Calu3 (cell line): ENCODE results near the gene AP2M1. TPM values are rescaled to one million over a fixed set of nuclear protein-coding genes. Genes with fewer than 3 reads are reported as not detected.

Source experiments
- BruUV-seq: library from RNA; stranded (reverse); fragments of 400-500 nt; replicated peaks from 2 replicates; lab custom pipeline; 2021; lab: Mats Ljungman, UMichigan
- CTCF ChIA-PET: fragments of 300-600 bp; sonication (Branson Sonifier 250); formaldehyde crosslinking; loops from one replicate; lab custom pipeline; 2022; ENCODE audit warnings: antibody characterized with exemption; lab: Charles Lee
- DNase-seq: peaks from one replicate; pipeline ENCODE4 v3.0.0; 2022
- H3K27ac Mint-ChIP-seq: one replicate; pipeline ENCODE4 v1.8.0; 2022; ENCODE audit warnings: mixed read lengths; ENCODE audit not compliant: unreplicated experiment
- H3K27me3 Mint-ChIP-seq: one replicate; pipeline ENCODE4 v1.8.0; 2022; ENCODE audit warnings: mixed read lengths; ENCODE audit not compliant: unreplicated experiment
- H3K36me3 Mint-ChIP-seq: one replicate; pipeline ENCODE4 v1.8.0; 2022; ENCODE audit warnings: mild to moderate bottlenecking, moderate library complexity, mixed read lengths; ENCODE audit not compliant: insufficient read depth, unreplicated experiment
- H3K4me1 Mint-ChIP-seq: one replicate; pipeline ENCODE4 v1.8.0; 2022; ENCODE audit warnings: mild to moderate bottlenecking, low read depth, mixed read lengths; ENCODE audit not compliant: unreplicated experiment
- H3K4me3 Mint-ChIP-seq: one replicate; pipeline ENCODE4 v1.8.0; 2022; ENCODE audit warnings: mild to moderate bottlenecking, low read depth, moderate library complexity, mixed read lengths; ENCODE audit not compliant: unreplicated experiment
- H3K9me3 Mint-ChIP-seq: one replicate; pipeline ENCODE4 v1.8.0; 2022; ENCODE audit warnings: low read depth, mixed read lengths; ENCODE audit not compliant: unreplicated experiment
- intact Hi-C: fragments of 100-400 bp; cut with micrococcal nuclease; formaldehyde crosslinking; loops from one replicate; pipeline ENCODE4 v1.10.0; 2022; ENCODE audit not compliant: unreplicated experiment
- total RNA-seq: library from RNA; stranded (reverse); gene quantifications from 2 replicates; pipeline ENCODE4 v1.2.3, GENCODE V29; 2022
- TF ChIP-seq, protein P1 (sequence below): fragments of 200-600 bp; IDR thresholded peaks from one replicate; pipeline ENCODE4 v1.8.0; 2022; ENCODE audit warnings: antibody characterized with exemption; ENCODE audit not compliant: unreplicated experiment

The AP2M1 gene
- total RNA-seq, 1 experiment from 2014 or later, result 401 TPM

DNA sequence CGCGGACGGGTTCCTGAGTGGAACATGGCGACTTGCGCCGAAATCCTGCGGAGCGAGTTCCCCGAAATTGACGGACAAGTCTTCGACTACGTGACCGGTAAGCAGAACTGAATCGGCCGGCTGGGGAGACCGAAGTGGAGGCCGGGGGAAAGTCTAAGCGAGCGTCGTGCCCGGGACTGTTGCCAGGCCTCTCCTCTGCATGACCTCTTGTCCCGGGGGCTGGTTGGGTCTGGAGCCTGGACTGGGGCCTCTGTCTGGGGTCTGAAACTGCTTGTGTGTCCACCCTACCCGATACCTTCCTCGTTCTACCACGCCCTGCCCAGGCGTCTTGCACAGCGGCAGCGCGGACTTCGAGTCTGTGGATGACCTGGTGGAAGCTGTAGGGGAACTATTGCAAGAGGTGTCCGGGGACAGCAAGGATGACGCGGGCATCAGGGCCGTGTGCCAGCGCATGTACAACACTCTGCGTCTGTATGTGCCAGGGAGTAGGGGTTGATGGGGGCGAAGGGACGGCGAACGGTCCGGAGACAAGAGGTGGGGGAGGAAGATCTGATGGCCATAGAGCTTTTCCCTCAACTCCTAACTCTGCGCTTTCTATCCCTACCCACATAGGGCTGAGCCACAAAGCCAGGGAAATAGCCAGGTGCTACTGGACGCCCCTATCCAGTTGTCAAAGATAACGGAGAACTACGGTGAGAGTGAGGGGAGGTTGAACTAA is 11.7 kb downstream of the AP2M1 start, which contains the start of gene ABCF3:
Gene ABCF3, plus strand, starts transcription at position 16 of the 718 bp plus-strand sequence. Its CDS starts 9 bp downstream, at position 25.
- Mint-ChIP-seq H3K36me3 (peaks cover 68% of the 10 kb centered on the region), H3K4me3 (peak within 1 kb of the TSS; percentile 100), H3K27me3 (no peaks in the 10 kb centered on the region), H3K4me1 (peaks cover 27% of the 10 kb centered on the region), H3K27ac (peak within 1 kb of the TSS; percentile 96), H3K9me3 (no peaks in the 10 kb centered on the region)
- intact Hi-C loops, result loop anchor here (2.0 kb wide), 2 partner anchors 48 to 52 kb away; partner anchors contain the start of gene EIF2B5
- no peak for DNase-seq
- CTCF ChIA-PET, result interaction anchor here (0.7 to 1.7 kb wide), 11 partner anchors 10 to 103 kb away, joined by 3 to 9 read pairs (median 4); partner anchors contain the start of gene EIF2B5
- TF ChIP-seq, protein P1, sequence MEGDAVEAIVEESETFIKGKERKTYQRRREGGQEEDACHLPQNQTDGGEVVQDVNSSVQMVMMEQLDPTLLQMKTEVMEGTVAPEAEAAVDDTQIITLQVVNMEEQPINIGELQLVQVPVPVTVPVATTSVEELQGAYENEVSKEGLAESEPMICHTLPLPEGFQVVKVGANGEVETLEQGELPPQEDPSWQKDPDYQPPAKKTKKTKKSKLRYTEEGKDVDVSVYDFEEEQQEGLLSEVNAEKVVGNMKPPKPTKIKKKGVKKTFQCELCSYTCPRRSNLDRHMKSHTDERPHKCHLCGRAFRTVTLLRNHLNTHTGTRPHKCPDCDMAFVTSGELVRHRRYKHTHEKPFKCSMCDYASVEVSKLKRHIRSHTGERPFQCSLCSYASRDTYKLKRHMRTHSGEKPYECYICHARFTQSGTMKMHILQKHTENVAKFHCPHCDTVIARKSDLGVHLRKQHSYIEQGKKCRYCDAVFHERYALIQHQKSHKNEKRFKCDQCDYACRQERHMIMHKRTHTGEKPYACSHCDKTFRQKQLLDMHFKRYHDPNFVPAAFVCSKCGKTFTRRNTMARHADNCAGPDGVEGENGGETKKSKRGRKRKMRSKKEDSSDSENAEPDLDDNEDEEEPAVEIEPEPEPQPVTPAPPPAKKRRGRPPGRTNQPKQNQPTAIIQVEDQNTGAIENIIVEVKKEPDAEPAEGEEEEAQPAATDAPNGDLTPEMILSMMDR, result no peak
- BruUV-seq, result no TSS peak

DNA sequence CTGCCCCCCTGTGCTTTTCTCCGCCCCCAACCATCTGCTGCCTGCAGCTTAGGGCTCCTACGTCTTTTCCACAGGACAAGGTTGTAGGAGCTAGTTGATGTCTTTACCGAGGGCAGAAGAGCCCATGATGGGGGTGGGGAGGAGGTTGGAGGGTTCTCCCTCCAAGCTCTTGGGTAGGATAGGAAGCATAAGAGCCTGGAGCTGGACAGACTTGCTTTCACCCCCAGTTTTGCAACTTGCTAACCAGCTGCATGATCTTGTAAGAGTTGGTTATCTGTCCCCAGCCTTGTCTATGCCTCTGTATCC is 12.2 kb downstream of the AP2M1 start:
- Mint-ChIP-seq H3K27ac (peak overlapping the region; percentile 96), H3K9me3 (no peaks in the 10 kb centered on the region), H3K36me3 (peaks cover 67% of the 10 kb centered on the region), H3K27me3 (no peaks in the 10 kb centered on the region), H3K4me1 (peaks cover 27% of the 10 kb centered on the region), H3K4me3 (peak overlapping the region; percentile 100)
- BruUV-seq, result TSS peak; percentile 42
- no peak for DNase-seq
- TF ChIP-seq, protein P1, result no peak
- intact Hi-C loops, result loop anchor here (2.0 kb wide), 2 partner anchors 48 to 52 kb away; partner anchors contain the start of gene EIF2B5
- CTCF ChIA-PET, result interaction anchor here (0.7 to 1.7 kb wide), 4 partner anchors 10 to 55 kb away, joined by 3 to 9 read pairs (median 4); no protein-coding TSS in a partner anchor

DNA sequence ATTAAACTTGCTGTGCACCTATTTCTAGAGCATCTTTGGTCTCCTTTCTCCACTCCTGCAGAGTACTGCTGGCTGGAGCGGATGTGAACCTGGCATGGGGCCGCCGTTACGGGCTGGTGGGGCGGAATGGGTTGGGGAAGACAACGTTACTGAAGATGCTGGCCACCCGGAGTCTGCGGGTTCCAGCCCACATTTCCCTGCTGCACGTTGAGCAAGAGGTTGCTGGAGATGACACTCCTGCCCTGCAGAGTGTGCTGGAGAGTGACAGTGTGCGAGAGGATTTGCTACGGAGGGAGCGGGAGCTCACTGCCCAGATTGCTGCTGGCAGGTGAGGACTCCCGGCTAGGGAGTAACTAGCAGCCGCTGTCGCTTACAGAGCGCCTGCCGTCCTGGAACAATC is 13.4 kb downstream of the AP2M1 start:
- Mint-ChIP-seq H3K9me3 (no peaks in the 10 kb centered on the region), H3K4me3 (no peak overlapping the region), H3K36me3 (peaks cover 77% of the 10 kb centered on the region), H3K27ac (no peak overlapping the region), H3K4me1 (peaks cover 27% of the 10 kb centered on the region), H3K27me3 (no peaks in the 10 kb centered on the region)
- TF ChIP-seq, protein P1, result no peak
- no TSS peak for BruUV-seq
- no peak for DNase-seq
- CTCF ChIA-PET, result no interaction called here
- intact Hi-C loops, result no loop called here

DNA sequence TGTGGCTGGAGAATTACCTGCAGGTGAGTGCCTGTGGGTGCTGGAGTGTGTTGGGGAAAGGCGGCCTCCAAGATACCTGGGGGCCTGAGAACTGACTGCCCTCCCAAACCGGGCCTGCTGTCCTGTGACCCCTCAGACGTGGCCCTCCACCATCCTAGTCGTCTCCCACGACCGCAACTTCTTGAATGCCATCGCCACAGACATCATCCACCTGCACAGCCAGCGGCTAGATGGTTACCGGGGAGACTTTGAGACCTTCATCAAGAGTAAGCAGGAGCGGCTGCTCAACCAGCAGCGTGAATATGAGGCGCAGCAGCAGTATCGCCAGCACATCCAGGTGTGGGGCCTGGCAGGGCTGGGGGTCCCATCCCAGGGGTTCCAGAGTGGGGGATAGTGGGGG is 14.8 kb downstream of the AP2M1 start:
- H3K9me3 Mint-ChIP-seq, result no peaks in the 10 kb centered on the region
- no peaks in the 10 kb centered on the region for H3K27me3 Mint-ChIP-seq
- no peak for DNase-seq
- H3K36me3 Mint-ChIP-seq, result peaks cover 82% of the 10 kb centered on the region
- TF ChIP-seq, protein P1, result no peak
- H3K4me1 Mint-ChIP-seq, result peaks cover 27% of the 10 kb centered on the region
- no peak overlapping the region for H3K4me3 Mint-ChIP-seq
- CTCF ChIA-PET, result no interaction called here
- intact Hi-C loops, result no loop called here
- BruUV-seq, result no TSS peak
- no peak overlapping the region for H3K27ac Mint-ChIP-seq
